K562 (cell line): ENCODE results near the gene TMPRSS6. TPM values are rescaled to one million over a fixed set of nuclear protein-coding genes. Genes with fewer than 3 reads are reported as not detected.

ENCODE experiments used
- ATAC-seq: fragments of 200-7000 bp; cut with Tn5 transposase; 3 replicates; pipeline ENCODE4 v1.9.1; 2020; ENCODE audit warnings: moderate library complexity
- BruUV-seq: library from RNA; stranded (reverse); fragments of 400-500 nt; replicated peaks from 2 replicates; lab custom pipeline; 2021; lab: Mats Ljungman, UMichigan
- CTCF ChIA-PET: fragments of 300-600 bp; formaldehyde crosslinking; extraction: SDS; loops from one replicate; lab custom pipeline; 2021; ENCODE audit warnings: low intra/inter-chr PET ratio; lab: Yijun Ruan, JAX
- POLR2A ChIA-PET: fragments of 300-600, 350-650 bp; sonication (Branson Sonifier 250); formaldehyde crosslinking; extraction: SDS; loops from one replicate; lab custom pipeline; 2021; ENCODE audit warnings: antibody characterized with exemption, inconsistent platforms; lab: Yijun Ruan, JAX
- DNase-seq, 4 experiments: peaks; one replicate each; pipeline versions ENCODE4 v3.0.0 to v3.0.0-alpha.2; 2011 to 2018; ENCODE audit warnings: low spot score in 3 of 4, mixed read lengths in 3 of 4; ENCODE audit errors: extremely low read depth in 1 of 4
- FAIRE-seq: peaks from 2 replicates; lab custom pipeline; 2011; peaks lifted over from hg19 to GRCh38; lab: Jason Lieb, UNC
- H2AFZ ChIP-seq: 2 replicates; pipeline ENCODE4 v1.6.0; 2011; ENCODE audit warnings: low read depth, low read length, control low read depth, inconsistent platforms
- H3K27ac ChIP-seq: fragments of 200-600 bp; 3 replicates; pipeline ENCODE4 v1.8.0; 2011; ENCODE audit warnings: low read depth, mild to moderate bottlenecking, control low read depth, inconsistent platforms, low read length, moderate library complexity, mixed read lengths; ENCODE audit errors: extremely low read depth
- H3K27me3 ChIP-seq, 2 experiments: fragments of 300-600 bp in 1 of 2; 2 replicates in 1 of 2; 3 replicates in 1 of 2; pipeline versions ENCODE4 v1.6.0 to v1.8.0; 2011; ENCODE audit warnings: inconsistent platforms in 2 of 2, low read length in 2 of 2, mild to moderate bottlenecking in 1 of 2, mixed read lengths in 1 of 2, moderate library complexity in 1 of 2; ENCODE audit not compliant: control insufficient read depth in 2 of 2, insufficient read depth in 2 of 2
- H3K36me3 ChIP-seq: fragments of 300-600 bp; 3 replicates; pipeline ENCODE4 v1.8.0; 2011; ENCODE audit warnings: mild to moderate bottlenecking, low read length, inconsistent platforms; ENCODE audit not compliant: control insufficient read depth, insufficient read depth
- H3K4me1 ChIP-seq, 2 experiments: fragments of 200-600 bp in 1 of 2; replicated peaks in 1 of 2; 2 replicates in 1 of 2; 3 replicates in 1 of 2; pipeline versions ENCODE4 v1.5.1 to v1.8.0; 2011; ENCODE audit warnings: inconsistent platforms in 2 of 2, low read length in 2 of 2, mild to moderate bottlenecking in 1 of 2, mixed read lengths in 1 of 2, moderate library complexity in 1 of 2; ENCODE audit not compliant: control insufficient read depth in 2 of 2, insufficient read depth in 2 of 2
- H3K4me2 ChIP-seq: 2 replicates; pipeline ENCODE4 v1.6.1; 2011; ENCODE audit warnings: low read length, control low read depth, inconsistent platforms, mixed read lengths; ENCODE audit not compliant: insufficient read depth
- H3K4me3 ChIP-seq: fragments of 200-600 bp; sonication (generic), shearing (Covaris generic); 2 replicates; pipeline ENCODE4 v1.5.1; 2016; ENCODE audit warnings: control low read depth, inconsistent platforms
- H3K79me2 ChIP-seq: fragments of 200-600 bp; 3 replicates; pipeline ENCODE4 v1.8.0; 2011; ENCODE audit warnings: low read length, inconsistent platforms; ENCODE audit not compliant: control insufficient read depth, insufficient read depth
- H3K9ac ChIP-seq, 2 experiments: 2 replicates each; pipeline versions ENCODE4 v1.6.0 to v1.6.1; 2011; ENCODE audit warnings: low read depth in 2 of 2, low read length in 2 of 2, control low read depth in 1 of 2, inconsistent platforms in 1 of 2, mild to moderate bottlenecking in 1 of 2, mixed read lengths in 1 of 2; ENCODE audit not compliant: insufficient read depth in 1 of 2
- H3K9me1 ChIP-seq: one replicate; pipeline ENCODE4 v1.6.0; 2011; ENCODE audit warnings: inconsistent platforms, mild to moderate bottlenecking, low read length, moderate library complexity; ENCODE audit not compliant: control insufficient read depth, insufficient read depth
- H3K9me3 ChIP-seq: replicated peaks from 2 replicates; pipeline ENCODE4 v1.5.1; 2011; ENCODE audit warnings: low read depth, low read length, inconsistent platforms; ENCODE audit not compliant: control insufficient read depth, insufficient read depth
- H4K20me1 ChIP-seq: replicated peaks from 2 replicates; pipeline ENCODE4 v1.6.1; 2011; ENCODE audit warnings: low read length, inconsistent platforms, mixed read lengths; ENCODE audit not compliant: control insufficient read depth, insufficient read depth
- POLR2G ChIP-seq: fragments of 200-400 bp; formaldehyde crosslinking; IDR thresholded peaks from 2 replicates; pipeline ENCODE4 v1.6.1; 2017; ENCODE audit warnings: low read depth, mild to moderate bottlenecking, antibody characterized with exemption, low read length, moderate library complexity
- ZBTB8A ChIP-seq: fragments of 450-650 bp; IDR thresholded peaks from 2 replicates; pipeline ENCODE4 v1.6.1; 2018; ENCODE audit warnings: mild to moderate bottlenecking, moderate library complexity; ENCODE audit not compliant: partially characterized antibody
- ZNF217 ChIP-seq: sonication (generic); formaldehyde crosslinking; IDR thresholded peaks from 2 replicates; pipeline ENCODE4 v1.8.0; 2022; ENCODE audit warnings: mild to moderate bottlenecking, missing genetic modification reagents
- WGBS: fragments of 100-300 bp; shearing (Covaris generic); methylation state at CpG from one replicate; pipeline ENCODE4 v1.1.6; 2016; ENCODE audit warnings: low coverage, mixed read lengths; ENCODE audit not compliant: insufficient coverage; ENCODE audit errors: missing lambda C conversion rate; 5-methylcytosine and 5-hydroxymethylcytosine counted together
- in situ Hi-C: fragments of 300-500 bp; cut with MboI; formaldehyde crosslinking; loops from 4 replicates; pipeline ENCODE4 v1.15.0; 2018; ENCODE audit warnings: inconsistent platforms, mixed read lengths
- intact Hi-C: fragments of 100-400 bp; cut with micrococcal nuclease; formaldehyde crosslinking; loops from 2 replicates; pipeline ENCODE4 v1.14.2; 2022
- polyA plus RNA-seq, 8 experiments: library from polyadenylated mRNA; depleted of rRNA in 4 of 8; stranded (reverse) in 5 of 8; unstranded in 3 of 8; fragments of >200 nt; fragmentation: Nextera tagmentation in 2 of 8; fragmentation: Illumina TruSeq in 1 of 8; extraction: Ambion mirVana in 2 of 8; extraction: Trizol in 1 of 8; gene quantifications; 2 replicates each; pipeline versions ENCODE4 v1.2.1 to v1.2.3, GENCODE V29; 2011 to 2014; ENCODE audit warnings: inconsistent platforms in 1 of 8, missing spikeins in 1 of 8
- total RNA-seq, 7 experiments: library from RNA; depleted of rRNA in 6 of 7; stranded (reverse); fragments of >200 nt in 6 of 7; fragmentation: Illumina TruSeq in 2 of 7; extraction: Trizol in 2 of 7; gene quantifications; 2 replicates each; pipeline versions ENCODE4 v1.2.1 to v1.2.3, GENCODE V29; 2011 to 2021; ENCODE audit warnings: low replicate concordance in 1 of 7

The TMPRSS6 gene
- total and polyA plus RNA-seq, 9 of the 15 experiments (the other 6 are each of a cell fraction or from before 2014, with no cell fraction given): 0.03 TPM; not detected in 8

DNA sequence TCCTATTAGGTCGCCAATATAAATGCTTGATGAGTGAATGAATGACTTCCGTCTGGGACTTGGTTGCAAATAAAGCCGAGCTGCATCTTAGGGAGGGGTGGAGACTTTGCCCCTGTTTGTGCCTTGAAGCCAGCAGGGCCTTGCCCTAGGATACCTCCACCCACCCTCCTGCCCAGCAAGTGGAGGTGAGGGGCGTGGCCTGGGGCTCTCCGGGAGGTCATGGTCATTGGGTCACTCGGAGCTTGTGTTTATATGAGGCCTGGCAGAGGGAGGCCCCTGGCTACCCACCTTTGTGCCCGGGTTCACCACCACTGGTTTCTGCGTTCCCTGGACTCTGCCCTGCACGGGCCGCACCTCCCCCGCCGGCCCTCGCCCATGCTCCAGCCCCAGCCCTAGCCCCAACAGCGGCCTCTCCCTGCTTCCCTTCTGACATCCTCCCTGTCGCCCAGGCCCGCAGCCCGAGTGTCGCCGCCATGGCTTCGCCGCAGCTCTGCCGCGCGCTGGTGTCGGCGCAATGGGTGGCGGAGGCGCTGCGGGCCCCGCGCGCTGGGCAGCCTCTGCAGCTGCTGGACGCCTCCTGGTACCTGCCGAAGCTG, 85.7 kb downstream of the TMPRSS6 start:
- no TSS peak for BruUV-seq
- Histone ChIP-seq H4K20me1 (no peaks in the 10 kb centered on the region), H3K79me2 (peaks cover 36% of the 10 kb centered on the region), H3K4me1 (peaks cover 0 to 26% of the 10 kb centered on the region in 2 experiments; a peak in 3 of 5 replicates), H3K4me3 (no peak overlapping the region), H2AFZ (no peak overlapping the region), H3K4me2 (no peak overlapping the region), H3K9ac (no peak overlapping the region), H3K9me3 (no peaks in the 10 kb centered on the region), H3K9me1 (no peaks in the 10 kb centered on the region), H3K36me3 (peaks cover 51% of the 10 kb centered on the region; the same call in 2 of the 3 replicates), H3K27me3 (no peaks in the 10 kb centered on the region), H3K27ac (no peak overlapping the region)
- intact Hi-C loops: no loop called here
- TF ChIP-seq ZNF217: no peak
- TF ChIP-seq ZBTB8A: no peak
- TF ChIP-seq POLR2G: peak; percentile 32; the same call in 1 of the 2 replicates
- FAIRE-seq (no peak), DNase-seq (no peak), ATAC-seq (no peak)
- in situ Hi-C loops: no loop called here
- CTCF ChIA-PET: no interaction called here
- 90% methylated on average over 1 of the region's 34 CpGs for WGBS
- POLR2A ChIA-PET: interaction anchor here (0.6 kb wide), 1 partner anchor 65 kb away, joined by 3 read pairs; no protein-coding TSS in a partner anchor
